Liver (tissue), 9 donors: ENCODE results near the gene ZNF346. TPM values are rescaled to one million over a fixed set of nuclear protein-coding genes. Genes with fewer than 3 reads are reported as not detected.
"Not testable (repeated sequence)": the region's sequence is repeated elsewhere in the genome, so short reads cannot be mapped to it uniquely, and the experiment has no call there.

Experiments
- DNase-seq: peaks from one replicate; pipeline ENCODE4 v3.0.0-alpha.2; 2017; ENCODE audit warnings: low spot score
- H3K27ac ChIP-seq, 2 donors: one replicate each; pipeline ENCODE4 v1.7.0; 2013; ENCODE audit warnings: inconsistent platforms in 2 of 2, low read length in 2 of 2, control low read depth in 1 of 2, low read depth in 1 of 2, mild to moderate bottlenecking in 1 of 2
- H3K27me3 ChIP-seq, 4 donors: one replicate each; pipeline versions ENCODE4 v1.6.1 to v1.7.0; 2013; ENCODE audit warnings: low read length in 3 of 4, inconsistent platforms in 1 of 4, mild to moderate bottlenecking in 1 of 4, moderate library complexity in 1 of 4; ENCODE audit not compliant: control insufficient read depth in 4 of 4, insufficient read depth in 4 of 4
- H3K36me3 ChIP-seq, 4 donors: one replicate each; pipeline versions ENCODE4 v1.6.1 to v1.7.0; 2013; ENCODE audit warnings: low read length in 3 of 4, mild to moderate bottlenecking in 3 of 4, low read depth in 1 of 4, moderate library complexity in 1 of 4; ENCODE audit not compliant: control insufficient read depth in 4 of 4, insufficient read depth in 3 of 4
- H3K4me1 ChIP-seq, 4 donors: one replicate each; pipeline versions ENCODE4 v1.6.1 to v1.7.0; 2013; ENCODE audit warnings: low read length in 3 of 4, mild to moderate bottlenecking in 3 of 4, moderate library complexity in 1 of 4; ENCODE audit not compliant: control insufficient read depth in 4 of 4, insufficient read depth in 4 of 4
- H3K4me3 ChIP-seq, 3 donors: one replicate each; pipeline versions ENCODE4 v1.6.1 to v1.7.0; 2013; ENCODE audit warnings: low read length in 3 of 3, control low read depth in 1 of 3, low read depth in 1 of 3, mild to moderate bottlenecking in 1 of 3
- H3K9ac ChIP-seq, 2 donors: one replicate each; pipeline ENCODE4 v1.7.0; 2013; ENCODE audit warnings: low read length in 2 of 2, mild to moderate bottlenecking in 2 of 2, moderate library complexity in 2 of 2, control low read depth in 1 of 2, low read depth in 1 of 2
- H3K9me3 ChIP-seq, 4 donors: one replicate each; pipeline versions ENCODE4 v1.6.1 to v1.7.0; 2013; ENCODE audit warnings: low read length in 3 of 4; ENCODE audit not compliant: control insufficient read depth in 4 of 4
- EGR1 ChIP-seq, 2 donors: IDR thresholded peaks; 2 replicates each; pipeline ENCODE4 v1.6.1; 2016 to 2018; ENCODE audit warnings: antibody characterized with exemption in 2 of 2, low read depth in 2 of 2
- FOXA1 ChIP-seq: IDR thresholded peaks from 2 replicates; pipeline ENCODE4 v1.6.1; 2016; ENCODE audit warnings: antibody characterized with exemption
- TAF1 ChIP-seq: conservative IDR thresholded peaks from 2 replicates; pipeline ENCODE4 v1.6.1; 2016; ENCODE audit warnings: antibody characterized with exemption, mild to moderate bottlenecking
- YY1 ChIP-seq: IDR thresholded peaks from 2 replicates; pipeline ENCODE4 v1.6.1; 2016; ENCODE audit warnings: antibody characterized with exemption, mild to moderate bottlenecking
- ZBTB33 ChIP-seq: IDR thresholded peaks from 2 replicates; pipeline ENCODE4 v1.6.1; 2016; ENCODE audit warnings: antibody characterized with exemption
- WGBS: extraction: QIAGEN DNeasy Blood & Tissue Kit; methylation state at CpG from one replicate; pipeline ENCODE4 v1.1.7; 2013; 5-methylcytosine and 5-hydroxymethylcytosine counted together
- polyA plus RNA-seq, 2 donors: library from polyadenylated mRNA; stranded (reverse) in 1 of 2; unstranded in 1 of 2; fragments of 200-250 nt in 1 of 2; fragments of >200 nt in 1 of 2; fragmentation: Nextera tagmentation in 1 of 2; extraction: Ambion mirVana in 1 of 2; gene quantifications; one replicate each; pipeline versions ENCODE4 v1.2.1 to v1.2.3, GENCODE V29; 2013 to 2015
- total RNA-seq, 2 donors: library from RNA; depleted of rRNA; stranded (reverse); fragments of >200 nt; gene quantifications; one replicate each; pipeline ENCODE4 v1.2.3, GENCODE V29; 2014
- TF ChIP-seq, protein P1 (sequence below): IDR thresholded peaks from 2 replicates; pipeline ENCODE4 v1.6.1; 2016; ENCODE audit warnings: antibody characterized with exemption, mild to moderate bottlenecking
- donor health status: healthy.
- donor health status: healthy.
- donor health status: healthy.
- donor health status: healthy.
- donor health status: healthy.

Gene ZNF346
- total and polyA plus RNA-seq, 4 donors = 3.7 to 11.0 (median 6.4) TPM

- no peaks in the 10 kb centered on the region for H3K27me3 ChIP-seq
- no peak overlapping the region for H3K4me3 ChIP-seq
- H3K9ac ChIP-seq = no peak overlapping the region
- DNase-seq = no peak
- 91% methylated on average over 2 of the region's 2 CpGs for WGBS
- peaks cover 3 to 12% (median 9%) of the 10 kb centered on the region in 4 donors for H3K36me3 ChIP-seq
- H3K27ac ChIP-seq = no peak overlapping the region
- no peaks in the 10 kb centered on the region for H3K4me1 ChIP-seq
- H3K9me3 ChIP-seq = no peaks in the 10 kb centered on the region
- no peak for TF ChIP-seq TAF1
- TF ChIP-seq, protein P1, sequence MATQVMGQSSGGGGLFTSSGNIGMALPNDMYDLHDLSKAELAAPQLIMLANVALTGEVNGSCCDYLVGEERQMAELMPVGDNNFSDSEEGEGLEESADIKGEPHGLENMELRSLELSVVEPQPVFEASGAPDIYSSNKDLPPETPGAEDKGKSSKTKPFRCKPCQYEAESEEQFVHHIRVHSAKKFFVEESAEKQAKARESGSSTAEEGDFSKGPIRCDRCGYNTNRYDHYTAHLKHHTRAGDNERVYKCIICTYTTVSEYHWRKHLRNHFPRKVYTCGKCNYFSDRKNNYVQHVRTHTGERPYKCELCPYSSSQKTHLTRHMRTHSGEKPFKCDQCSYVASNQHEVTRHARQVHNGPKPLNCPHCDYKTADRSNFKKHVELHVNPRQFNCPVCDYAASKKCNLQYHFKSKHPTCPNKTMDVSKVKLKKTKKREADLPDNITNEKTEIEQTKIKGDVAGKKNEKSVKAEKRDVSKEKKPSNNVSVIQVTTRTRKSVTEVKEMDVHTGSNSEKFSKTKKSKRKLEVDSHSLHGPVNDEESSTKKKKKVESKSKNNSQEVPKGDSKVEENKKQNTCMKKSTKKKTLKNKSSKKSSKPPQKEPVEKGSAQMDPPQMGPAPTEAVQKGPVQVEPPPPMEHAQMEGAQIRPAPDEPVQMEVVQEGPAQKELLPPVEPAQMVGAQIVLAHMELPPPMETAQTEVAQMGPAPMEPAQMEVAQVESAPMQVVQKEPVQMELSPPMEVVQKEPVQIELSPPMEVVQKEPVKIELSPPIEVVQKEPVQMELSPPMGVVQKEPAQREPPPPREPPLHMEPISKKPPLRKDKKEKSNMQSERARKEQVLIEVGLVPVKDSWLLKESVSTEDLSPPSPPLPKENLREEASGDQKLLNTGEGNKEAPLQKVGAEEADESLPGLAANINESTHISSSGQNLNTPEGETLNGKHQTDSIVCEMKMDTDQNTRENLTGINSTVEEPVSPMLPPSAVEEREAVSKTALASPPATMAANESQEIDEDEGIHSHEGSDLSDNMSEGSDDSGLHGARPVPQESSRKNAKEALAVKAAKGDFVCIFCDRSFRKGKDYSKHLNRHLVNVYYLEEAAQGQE = no peak
- no peak for TF ChIP-seq FOXA1
These were observed 37.0 kb upstream of the ZNF346 start for GRCh38 chr5:176985516-176985915.

DNA sequence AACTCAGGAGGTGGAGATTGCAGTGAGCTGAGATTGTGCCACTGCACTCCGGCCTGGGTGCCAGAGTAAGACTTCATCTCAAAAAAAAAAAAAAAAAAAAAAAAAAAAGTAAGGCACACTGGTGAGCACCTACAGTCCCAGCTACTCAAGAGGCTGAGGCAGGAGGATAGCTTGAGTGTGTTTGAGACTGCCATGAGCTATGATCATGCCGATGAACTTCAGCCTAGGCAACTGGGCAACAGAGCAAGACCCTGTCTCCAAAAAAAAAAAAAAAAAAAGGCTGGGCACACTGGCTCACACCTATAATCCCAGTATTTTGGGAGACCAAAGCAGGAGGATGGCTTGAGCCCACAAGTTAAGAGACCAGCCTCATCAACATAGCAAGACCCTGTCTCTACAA is 36.2 kb upstream of the ZNF346 start:
- Histone ChIP-seq H3K4me1 (no peaks in the 10 kb centered on the region), H3K4me3 (no peak overlapping the region), H3K36me3 (peaks cover under 1 to 7% (median 4%) of the 10 kb centered on the region in 4 donors), H3K9me3 (no peaks in the 10 kb centered on the region), H3K9ac (no peak overlapping the region), H3K27me3 (no peaks in the 10 kb centered on the region), H3K27ac (no peak overlapping the region)
- TF ChIP-seq FOXA1 = no peak
- DNase-seq = no peak
- WGBS = 96% methylated on average over 2 of the region's 2 CpGs

DNA sequence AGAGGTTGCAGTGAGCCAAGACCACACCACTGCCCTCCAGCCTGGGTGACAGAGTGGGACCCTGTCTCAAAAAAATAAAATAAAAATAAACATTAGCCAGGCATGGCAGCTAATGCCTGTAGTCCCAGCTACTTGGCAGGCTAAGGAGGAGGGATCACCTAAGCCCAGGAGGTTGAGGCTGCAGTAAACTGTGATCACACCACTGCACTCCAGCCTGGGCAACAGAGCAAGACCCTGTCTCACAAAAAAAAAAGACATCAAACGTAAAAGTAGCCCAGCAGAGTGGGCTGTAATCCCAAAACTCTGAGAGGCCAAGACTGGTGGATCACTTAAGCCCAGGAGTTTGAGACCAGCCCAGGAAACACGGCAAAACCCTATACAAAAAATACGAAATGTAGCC is 34.9 kb upstream of the ZNF346 start:
- DNase-seq = no peak
- no peak overlapping the region for H3K9ac ChIP-seq
- no peak overlapping the region for H3K4me3 ChIP-seq
- TF ChIP-seq ZBTB33 = no peak
- TF ChIP-seq EGR1 (IDR thresholded peaks at IDR 0.05; ENCODE audit: low read depth in 2 of 2) = no peak
- no peak for TF ChIP-seq YY1
- no peak for TF ChIP-seq TAF1
- no peak overlapping the region for H3K27ac ChIP-seq
- H3K4me1 ChIP-seq = no peaks in the 10 kb centered on the region
- H3K27me3 ChIP-seq = no peaks in the 10 kb centered on the region
- 97% methylated on average over 3 of the region's 3 CpGs for WGBS
- H3K9me3 ChIP-seq = no peaks in the 10 kb centered on the region
- H3K36me3 ChIP-seq = no peaks in the 10 kb centered on the region

GRCh38 chr5:176993081-176993480 is 29.4 kb upstream of the ZNF346 start:
- H3K27me3 ChIP-seq, H3K9ac ChIP-seq, H3K4me3 ChIP-seq, DNase-seq, H3K9me3 ChIP-seq, H3K4me1 ChIP-seq, H3K27ac ChIP-seq, H3K36me3 ChIP-seq: not testable (repeated sequence)
- whole genome bisulfite sequencing = 97% methylated on average over 3 of the region's 3 CpGs
